Endometrium (tissue), 2 donors: ENCODE data around the gene DNAAF9.
"Not testable (repeated sequence)": the region's sequence is repeated elsewhere in the genome, so short reads cannot be mapped to it uniquely, and the experiment has no call there.

Experiments used
- FAIRE-seq: peaks from 2 replicates; lab custom pipeline; 2012; peaks lifted over from hg19 to GRCh38; lab: Jason Lieb, UNC
- donor health status: control.
- donor health status: control.

The DNAAF9 gene

DNA sequence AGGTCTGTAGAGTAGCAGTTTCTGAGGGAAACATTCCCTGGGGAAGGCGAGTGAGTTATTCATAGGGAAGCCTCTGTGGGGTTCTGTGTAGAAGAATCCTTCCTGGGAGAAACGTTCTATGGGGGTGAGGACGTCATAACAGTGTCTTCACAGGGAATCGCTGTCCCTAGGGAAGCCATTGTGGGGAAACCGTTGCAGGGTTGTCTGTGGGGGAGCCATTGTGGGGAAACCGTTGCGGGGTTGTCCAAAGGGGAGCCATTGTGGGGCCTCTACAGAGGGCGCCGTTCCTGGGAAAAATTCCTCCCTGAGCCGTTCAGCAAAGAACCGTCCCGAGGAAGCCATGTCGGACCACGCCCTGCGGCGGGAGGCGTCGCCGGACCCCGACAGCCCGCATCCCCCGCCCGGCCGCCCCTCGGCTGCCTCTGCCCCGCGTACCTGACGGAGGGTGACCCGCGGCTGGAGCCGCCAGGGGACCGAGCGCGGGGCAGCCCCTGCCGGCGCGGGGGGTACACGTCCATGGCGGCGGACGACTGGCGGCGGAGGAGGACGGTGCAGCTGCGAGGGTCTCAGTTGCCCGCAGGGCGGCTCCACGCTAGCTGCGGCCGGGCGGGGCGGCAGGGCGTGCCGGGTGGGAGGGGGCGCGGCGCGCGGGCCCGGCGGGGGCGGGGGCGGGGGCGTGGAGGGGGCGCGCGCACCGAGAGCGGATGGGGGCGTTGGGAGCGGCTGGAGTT, at the start of gene DNAAF9:
Gene DNAAF9 (minus strand): TSS at position 630 of the 731 bp plus-strand sequence. CDS start 112 bp downstream, at position 518.
- FAIRE-seq = no peak

DNA sequence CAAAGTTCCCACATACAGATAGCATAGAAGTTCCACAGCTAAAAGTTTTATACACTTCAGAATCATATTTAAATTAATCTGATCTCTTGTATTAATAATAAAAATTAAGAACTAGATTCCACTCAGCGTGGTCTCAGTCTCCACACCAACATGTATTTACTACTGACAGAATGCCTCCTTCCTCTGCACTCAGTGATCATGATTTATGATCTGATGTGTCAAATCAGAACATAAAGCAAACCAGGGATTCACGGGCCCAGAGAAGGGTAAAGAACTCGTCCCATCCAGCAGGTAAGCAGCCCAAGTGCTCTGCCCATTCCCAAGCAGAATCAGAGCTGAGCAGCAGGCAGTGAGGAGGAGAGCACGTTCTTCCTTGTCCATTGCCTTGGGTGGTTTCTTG, 49.2 kb upstream of the DNAAF9 start:
- no peak for FAIRE-seq

DNA sequence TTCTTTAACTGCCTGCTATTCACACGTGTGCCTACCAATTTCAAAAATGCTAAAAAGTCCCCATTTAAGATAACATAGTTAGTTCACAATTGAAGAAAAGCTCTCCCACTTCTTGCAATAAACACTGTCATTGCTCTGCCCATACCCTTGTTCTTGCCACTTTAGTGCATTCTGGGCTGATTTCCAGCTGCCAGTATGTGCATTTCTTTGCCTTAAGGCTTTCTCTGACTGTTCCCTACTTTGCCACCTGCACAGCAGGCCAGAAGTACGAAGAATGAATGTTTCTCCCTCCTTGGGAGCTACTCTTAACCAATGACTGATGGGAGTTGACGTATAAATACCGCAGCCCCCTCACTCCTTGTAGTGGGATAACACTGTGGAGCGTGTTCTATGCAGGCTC, 47.4 kb upstream of the DNAAF9 start:
- FAIRE-seq = no peak

DNA sequence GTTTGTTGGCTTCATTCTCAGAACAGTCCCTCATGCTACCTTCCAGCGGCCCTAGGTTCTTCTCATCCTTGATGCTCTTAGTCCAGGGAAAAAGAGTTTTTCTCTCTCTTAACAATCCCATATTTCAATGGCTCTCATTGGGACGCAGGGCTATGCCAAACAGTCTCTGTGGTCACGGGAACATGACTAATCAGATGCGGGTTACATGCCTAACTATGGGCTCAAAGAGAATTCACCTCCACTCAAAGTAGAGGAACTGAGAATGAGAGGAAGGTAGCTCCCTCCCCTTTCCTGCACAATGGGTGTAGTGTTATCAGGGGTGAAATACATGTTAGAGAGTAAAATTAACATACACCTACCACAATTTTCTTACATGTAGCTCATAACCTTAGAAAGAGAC, 45.2 kb upstream of the DNAAF9 start:
- FAIRE-seq = no peak

DNA sequence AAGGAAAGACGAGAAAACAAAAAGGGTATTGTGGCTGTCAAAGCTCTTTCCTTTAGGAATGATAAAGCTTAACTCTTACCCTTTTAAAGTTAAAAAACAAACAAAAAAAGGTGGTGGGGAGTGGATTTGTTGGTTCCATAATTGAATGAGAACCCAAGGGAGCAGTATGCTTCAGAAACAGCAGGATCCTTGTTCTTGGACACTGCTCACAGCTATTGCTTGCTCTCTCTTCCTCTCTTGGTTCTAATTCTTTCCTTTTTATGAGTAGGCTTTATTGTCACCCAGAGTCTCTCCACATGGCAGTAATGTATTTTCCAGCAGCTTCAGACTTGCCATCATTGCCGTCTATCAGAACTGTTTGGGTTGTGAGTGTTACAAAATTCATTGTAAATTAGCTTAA, 44.7 kb upstream of the DNAAF9 start:
- no peak for FAIRE-seq

DNA sequence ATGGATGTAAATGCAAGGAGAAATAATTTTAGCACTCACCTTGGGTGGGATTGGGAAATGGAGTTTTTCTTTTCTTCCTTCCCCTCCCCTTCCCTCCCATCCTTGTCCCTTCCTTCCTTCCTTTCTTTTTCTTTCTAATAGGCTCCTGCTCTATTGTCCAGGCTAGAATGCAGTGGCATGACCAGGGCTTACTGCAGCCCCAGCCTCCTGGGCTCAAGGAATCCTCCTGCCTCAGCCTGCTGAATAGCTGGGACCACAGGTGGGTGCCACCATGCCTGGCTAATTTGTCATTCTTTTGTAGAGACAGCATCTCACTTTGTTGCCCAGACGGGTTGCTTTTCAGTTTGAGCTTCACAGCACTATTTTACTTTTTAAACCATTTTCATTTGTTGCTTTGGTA, 41.9 kb upstream of the DNAAF9 start:
- FAIRE-seq = no peak

DNA sequence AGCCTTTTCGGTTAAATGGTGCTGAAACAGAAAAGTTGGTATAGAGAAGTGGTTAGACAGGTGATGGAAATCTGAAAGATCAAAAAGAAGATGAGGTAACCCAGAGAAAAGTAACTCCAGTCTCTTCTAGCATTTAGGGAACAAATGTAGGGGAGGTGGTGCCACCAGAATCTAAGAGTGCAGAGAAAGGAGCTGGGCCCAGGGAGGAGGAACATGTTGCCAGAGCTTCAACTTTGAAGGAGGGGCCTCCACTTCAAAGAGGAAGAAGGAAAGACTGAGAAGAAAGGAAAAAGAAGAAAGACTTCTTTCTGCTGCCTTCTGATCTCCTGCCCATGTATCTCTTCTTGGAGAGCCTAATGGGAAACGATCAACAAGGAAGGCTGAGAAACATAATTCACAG, 39.9 kb upstream of the DNAAF9 start:
- no peak for FAIRE-seq

DNA sequence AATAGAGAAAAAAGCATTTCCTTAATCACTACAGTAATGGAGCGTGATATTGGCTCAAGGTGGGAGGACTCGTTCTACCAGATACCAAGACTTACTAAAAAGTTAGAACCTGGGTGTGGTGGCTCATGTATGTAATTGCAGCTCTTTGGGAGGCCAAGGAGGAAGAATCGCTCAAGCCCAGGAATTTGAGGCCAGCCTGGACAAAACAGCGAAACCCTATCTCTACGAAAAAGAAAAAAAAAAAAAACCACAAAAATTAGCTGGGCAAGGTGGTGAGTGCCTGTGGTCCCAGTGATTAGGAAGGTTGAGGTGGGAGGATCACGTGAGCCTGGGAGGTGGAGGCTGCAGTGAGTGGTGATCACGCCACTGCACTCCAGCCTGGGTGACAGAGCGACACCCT, 39.3 kb upstream of the DNAAF9 start:
- FAIRE-seq = no peak

DNA sequence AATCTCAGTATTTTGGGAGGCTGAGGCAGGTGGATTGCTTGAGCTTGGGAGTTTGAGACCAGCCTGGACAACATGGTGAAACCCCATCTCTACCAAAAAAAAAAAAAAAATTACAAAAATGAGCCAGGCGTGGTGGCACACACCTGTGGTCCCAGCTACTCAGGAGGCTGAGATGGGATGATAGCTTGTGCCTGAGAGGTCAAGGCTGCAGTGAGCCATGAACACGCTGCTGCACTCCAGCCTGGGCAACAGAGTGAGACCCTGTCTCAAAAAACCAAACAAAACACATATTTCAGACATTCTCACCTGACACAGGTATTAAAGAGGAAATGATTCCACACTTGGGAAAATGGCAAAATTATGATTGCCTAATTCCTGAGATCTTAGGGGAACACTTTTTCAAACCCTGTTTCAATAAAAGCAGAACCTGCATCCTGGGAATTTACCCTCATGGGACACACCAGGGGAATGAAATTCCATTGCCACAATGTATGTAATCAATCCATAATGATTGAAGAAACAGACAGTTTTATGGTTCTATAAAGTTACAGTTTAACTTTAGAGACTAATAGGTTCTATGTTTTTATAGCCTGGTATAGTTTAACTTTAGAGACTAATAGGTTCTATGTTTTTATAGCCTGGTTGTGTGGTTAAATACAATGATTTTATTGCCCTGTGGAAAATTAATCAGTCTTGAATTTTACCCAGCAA, 29.6 kb upstream of the DNAAF9 start:
- no peak for FAIRE-seq

DNA sequence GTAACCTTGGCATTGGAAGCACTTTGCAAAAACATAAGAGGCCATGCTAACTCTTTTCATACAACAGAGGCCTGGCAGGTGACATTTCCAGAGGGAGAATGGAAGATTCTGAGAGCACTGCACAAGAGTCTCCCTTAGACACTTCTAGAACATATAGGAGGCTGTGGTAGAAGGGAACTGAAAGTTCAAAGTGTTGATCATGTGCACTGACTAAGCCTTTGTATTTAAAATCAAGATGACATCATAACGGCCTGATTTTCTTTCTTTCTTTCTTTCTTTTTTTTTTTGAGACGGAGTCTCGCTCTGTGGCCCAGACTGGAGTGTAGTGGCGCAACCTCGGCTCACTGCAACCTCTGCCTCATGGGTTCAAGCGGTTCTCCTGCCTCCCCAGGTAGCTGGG, 26.8 kb upstream of the DNAAF9 start:
- no peak for FAIRE-seq

DNA sequence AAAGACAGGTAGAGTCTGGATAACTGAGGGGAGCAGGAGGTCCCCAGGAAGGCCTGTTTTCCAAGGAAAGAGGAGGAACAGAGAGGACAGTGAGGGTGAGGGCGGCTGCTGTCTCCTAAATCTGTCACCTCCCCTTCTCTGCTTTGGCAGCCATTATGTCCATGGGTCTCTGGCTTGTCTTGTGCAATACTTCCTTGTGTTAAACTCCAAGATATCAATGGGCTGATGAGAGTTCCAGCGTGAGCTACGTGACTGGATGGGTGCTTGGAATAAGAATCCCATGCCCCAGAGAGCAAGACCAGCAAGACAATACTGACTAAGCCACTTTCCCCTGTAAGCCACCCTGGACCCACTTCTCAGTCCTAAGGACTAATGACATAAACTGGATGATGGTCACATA, 26.3 kb upstream of the DNAAF9 start:
- no peak for FAIRE-seq

DNA sequence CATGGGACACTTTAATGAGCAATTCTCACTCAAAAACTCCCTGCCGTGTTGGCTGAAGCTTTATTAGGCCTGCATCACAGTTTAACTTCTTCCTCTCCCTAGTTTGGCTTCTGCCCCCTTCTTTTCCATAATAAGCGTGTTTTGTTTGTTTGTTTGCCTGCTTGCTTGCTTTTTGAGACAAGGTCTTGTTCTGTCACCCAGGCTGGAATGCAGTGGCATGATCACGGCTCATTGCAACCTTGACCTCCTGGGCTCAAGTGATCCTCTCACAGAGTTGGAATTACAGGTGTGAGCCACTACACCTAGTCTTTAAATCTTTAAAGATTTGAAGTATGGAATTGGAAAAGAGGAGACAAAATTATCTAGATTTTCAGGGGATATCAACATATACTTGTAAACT, 25.4 kb upstream of the DNAAF9 start:
- FAIRE-seq = no peak

DNA sequence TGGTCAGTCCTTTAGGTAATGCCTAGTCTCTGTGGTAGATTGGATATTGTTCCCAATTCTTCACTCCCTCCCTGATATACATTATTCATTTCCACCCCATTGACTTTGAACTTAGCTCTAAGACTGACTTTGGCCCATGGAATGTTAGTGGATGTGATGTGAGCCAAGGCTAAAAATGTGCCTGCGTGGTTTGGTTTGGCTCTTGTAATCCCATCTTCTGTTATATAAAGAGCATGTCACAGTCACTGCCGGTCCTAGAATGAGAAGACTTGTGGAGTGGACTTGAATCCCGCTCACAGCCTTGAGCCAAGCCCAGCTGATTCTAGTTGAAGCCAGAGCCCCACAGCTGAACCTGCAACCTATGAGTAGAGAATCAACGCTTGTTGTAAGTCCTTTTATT, 23.6 kb upstream of the DNAAF9 start:
- no peak for FAIRE-seq

DNA sequence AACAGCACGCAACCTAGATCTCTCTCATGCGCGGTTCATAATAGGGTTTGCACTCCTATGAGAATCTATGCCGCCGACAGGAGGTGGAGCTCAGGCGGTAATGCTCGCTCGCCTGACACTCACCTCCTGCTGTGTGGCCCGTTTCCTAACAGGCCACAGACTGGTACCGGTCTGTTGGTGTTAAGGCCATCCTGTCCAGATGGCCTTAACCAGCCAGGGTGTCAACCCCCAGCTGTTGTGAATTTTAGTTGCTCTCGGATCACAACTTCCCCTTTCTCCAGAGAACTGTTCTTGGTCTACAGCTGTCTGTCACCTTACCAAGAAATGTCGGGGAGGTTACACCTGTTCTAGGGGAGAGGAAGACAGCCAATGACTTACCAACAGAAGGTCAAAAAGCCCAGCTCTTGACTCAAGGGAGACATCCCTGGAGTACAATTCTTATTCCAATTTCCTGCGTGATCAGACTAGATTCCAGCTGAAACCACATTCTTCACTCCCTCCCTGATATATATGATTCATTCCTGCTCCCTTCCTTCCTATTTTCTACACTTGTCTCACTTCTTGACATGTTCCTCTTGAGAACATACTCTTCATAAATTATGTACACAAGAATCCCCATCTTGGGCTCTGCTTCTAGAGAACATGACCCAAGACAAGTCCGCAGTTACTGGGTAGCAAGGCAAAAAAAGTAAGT, 23.1 kb upstream of the DNAAF9 start:
- no peak for FAIRE-seq

DNA sequence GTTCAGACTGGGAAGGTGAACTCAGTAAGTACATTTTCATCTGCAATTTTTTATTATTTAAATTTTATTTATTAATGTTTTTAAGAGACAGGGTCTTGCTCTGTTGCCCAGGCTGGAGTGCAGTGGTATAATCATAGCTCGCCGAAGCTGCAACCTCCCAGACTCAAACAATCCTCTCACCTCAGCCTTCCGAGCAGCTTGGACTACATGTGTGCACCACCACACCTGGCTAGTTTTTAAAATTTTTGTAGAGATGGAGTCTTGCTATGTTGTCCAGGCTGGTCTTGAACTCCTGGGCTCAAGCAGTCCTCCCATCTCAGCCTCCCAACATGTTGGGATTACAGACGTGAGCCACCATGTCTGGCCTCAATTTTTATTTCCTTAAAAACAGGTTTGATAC, 19.3 kb upstream of the DNAAF9 start:
- not testable (repeated sequence) for FAIRE-seq

DNA sequence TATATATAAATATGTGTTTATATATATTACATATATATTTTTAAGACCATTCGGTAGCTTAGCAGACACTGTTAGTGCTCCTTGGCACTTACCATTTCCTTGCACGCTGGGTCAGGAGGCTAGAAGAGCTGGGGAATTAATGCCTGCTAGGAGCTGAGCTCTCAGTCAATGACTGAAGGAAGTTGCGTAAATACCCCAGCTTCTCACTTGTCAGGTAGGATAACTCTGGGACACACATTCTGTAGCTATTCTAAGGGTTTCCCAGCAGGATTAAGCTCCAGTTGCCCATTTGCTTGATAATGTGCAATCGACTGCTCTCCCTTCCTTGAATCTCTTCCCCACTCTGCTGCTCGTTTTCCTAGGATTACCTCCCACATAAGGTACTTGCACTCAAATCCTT, 15.7 kb upstream of the DNAAF9 start:
- no peak for FAIRE-seq

DNA sequence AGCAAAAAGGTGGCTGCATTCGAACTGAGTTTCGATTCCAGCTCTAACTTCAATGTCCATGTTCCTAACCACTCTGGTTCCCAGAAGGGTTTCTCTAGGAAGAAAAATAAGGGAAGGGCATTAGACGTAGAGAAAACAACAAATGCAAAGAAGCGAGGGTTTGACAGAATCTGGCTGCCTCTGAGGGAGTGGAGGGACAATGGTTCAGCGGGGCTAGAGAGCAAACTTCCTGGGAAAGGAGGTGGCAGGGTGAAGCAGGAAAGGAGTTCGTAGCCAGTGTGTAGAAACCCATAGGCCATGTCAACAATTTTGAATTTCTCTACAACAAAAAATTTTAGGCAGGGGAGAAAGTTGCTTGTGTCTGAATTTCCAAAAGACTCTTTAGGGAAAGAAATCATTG, 14.5 kb upstream of the DNAAF9 start:
- no peak for FAIRE-seq

DNA sequence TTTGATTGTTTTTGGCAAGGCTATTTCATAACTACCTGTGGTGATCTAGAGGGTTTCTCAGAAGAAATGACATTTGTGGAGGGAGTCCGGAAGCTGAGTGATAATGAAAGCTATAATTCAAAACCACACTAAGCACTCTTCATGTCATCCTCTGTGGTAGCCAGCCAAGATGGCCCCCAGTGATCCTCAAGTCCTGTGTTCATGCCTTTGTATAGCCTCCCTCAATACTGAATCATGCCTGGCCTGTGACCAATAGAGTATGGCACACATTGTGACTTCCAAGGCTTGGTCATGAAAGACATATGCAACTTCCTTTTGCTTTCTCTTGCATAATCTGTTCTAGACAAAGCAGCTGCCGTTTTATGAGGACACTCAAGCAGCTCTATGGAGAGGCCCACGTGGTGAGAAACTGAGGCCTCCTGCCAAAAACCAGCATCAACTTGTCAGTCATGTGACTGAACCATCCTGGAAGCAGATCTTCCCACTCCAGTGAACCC, 12.8 kb upstream of the DNAAF9 start:
- FAIRE-seq = no peak

DNA sequence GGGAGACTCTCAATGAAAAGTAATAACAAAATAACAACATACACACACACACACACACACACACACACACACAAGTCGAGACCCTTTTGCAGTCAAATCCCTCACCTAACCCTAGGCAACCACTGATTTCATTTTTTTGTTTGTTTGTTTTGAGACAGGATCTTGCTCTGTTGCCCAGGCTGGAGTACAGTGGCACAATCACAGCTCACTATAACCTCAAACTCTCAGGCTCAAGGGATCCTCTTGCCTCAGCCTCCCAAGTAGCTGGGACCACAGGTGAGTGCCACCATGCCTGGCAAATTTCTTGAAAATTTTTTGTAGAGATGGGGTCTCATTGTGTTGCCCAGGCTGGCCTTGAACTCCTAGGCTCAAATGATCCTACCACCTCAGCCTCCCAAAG, 10.7 kb upstream of the DNAAF9 start:
- FAIRE-seq = not testable (repeated sequence)

DNA sequence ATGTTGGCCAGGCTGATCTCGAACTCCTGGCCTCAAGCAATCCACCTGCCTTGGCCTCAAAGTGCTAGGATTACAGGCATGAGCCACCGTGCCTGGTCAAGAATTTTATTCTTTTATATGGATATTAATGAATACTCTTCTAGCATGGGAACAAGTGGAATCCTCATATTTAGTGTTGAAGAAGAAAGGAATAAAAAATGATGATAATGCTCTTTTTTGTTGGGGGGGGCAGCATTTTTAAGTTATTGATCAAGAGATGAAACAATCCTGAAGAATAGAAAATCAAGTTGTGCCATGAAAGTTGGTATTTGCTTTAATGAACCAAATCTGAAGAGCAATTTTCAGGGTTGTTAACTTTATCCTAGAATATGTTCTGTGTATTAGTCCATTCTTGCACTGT, 6.7 kb upstream of the DNAAF9 start:
- FAIRE-seq = no peak

DNA sequence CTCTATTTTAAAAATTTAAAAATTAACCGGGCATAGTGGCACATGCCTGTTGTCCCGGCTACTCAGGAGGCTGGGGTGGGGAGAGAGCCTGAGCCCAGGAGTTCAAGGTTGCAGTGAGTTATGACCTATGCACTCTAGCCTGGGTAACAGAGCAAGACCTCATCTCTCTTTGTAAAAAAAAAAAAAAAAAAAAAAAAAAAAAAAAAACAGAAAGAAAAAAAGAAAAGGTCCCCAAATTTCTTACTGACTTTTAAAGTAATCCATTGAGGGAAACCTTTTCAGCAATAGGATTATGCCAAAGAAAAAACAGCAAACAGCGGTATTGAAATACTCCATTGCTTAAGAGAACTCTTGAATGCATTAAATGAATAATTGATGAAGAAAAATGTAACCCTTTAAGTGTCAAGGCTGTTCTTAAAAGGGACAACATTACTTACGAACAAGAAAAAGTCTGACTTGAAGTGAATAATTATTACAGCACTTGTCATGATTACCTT, 6.0 kb upstream of the DNAAF9 start:
- FAIRE-seq = no peak

DNA sequence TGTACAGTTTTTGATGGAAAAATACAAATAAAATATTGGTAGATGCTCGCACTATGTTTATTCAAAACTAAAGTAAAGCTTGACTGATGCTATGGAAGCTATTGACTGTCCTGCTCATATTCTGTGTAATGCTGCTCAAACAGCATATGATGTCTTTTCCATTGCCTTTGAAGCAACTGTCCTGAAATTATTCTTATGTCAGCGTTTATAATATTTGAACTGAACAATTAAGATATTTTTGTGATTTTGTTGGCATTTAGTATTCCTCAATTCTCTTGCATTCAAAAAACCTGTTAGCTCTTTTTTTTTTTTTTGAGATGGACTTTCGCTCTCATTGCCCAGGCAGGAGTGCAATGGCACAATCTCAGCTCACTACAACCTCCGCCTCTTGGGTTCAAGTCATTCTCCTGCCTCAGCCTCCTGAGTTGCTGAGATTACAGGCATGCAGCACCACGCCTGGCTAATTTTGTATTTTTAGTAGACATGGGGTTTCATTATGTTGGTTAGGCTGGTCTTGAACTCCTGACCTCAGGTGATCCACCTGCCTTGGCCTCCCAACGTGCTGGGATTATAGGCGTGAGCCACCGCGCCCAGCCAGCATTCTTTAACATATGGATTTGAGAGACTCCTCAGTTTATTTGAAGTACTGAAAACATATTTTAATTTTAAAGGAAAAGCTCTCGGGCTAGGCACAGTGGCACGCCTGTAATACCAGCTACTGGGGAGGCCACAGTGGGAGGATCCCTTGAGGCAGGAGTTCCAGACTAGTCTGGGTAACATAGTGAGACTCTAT, 5.3 kb upstream of the DNAAF9 start:
- FAIRE-seq = no peak
